Measurements from ENCODE around the gene GPX1.
"Not testable (repeated sequence)": the region's sequence is repeated elsewhere in the genome, so short reads cannot be mapped to it uniquely, and the experiment has no call there.

GRCh38 chr3:49357443-49358216, 523 bp downstream of the GPX1 start:
- not testable (repeated sequence) for TF ChIP-seq CTCF (conservative IDR thresholded peaks at IDR 0.05); EZH2 (IDR thresholded peaks at IDR 0.05; ENCODE audit: low read depth)

All from PC-9 (cell line).